ENCODE measurements around the gene COMMD1.

The COMMD1 gene

GRCh38 chr2:62177392-62178049 is 272.0 kb downstream of the COMMD1 start:
- no peak for DNase-seq (ENCODE audit: low read depth in 2 of 2)

GRCh38 chr2:62178741-62179271 is 273.3 kb downstream of the COMMD1 start:
- no peak for DNase-seq (ENCODE audit: low read depth in 2 of 2)

GRCh38 chr2:62180975-62181374 is 275.5 kb downstream of the COMMD1 start:
- DNase-seq (ENCODE audit: low read depth in 2 of 2): no peak

GRCh38 chr2:62181843-62182242 is 276.4 kb downstream of the COMMD1 start:
- DNase-seq (ENCODE audit: low read depth in 2 of 2): no peak

GRCh38 chr2:62184512-62185230 is 279.2 kb downstream of the COMMD1 start:
- DNase-seq (ENCODE audit: low read depth in 2 of 2): no peak

Data from stimulated activated CD8-positive, alpha-beta memory T cell treated with anti-CD3 and anti-CD28 coated beads, Interleukin-15, amount 100 ng/mL, for 4 hours (primary cell).